Measurements from ENCODE around the gene MYL3. TPM values are rescaled to one million over a fixed set of nuclear protein-coding genes. Genes with fewer than 3 reads are reported as not detected.
A peak's percentile ranks its signal among the peaks of the same experiment; 100 is the strongest.

Gene MYL3
- total and polyA plus RNA-seq, 4 donors: 2.2 to 5.8 (median 2.3) TPM

DNA sequence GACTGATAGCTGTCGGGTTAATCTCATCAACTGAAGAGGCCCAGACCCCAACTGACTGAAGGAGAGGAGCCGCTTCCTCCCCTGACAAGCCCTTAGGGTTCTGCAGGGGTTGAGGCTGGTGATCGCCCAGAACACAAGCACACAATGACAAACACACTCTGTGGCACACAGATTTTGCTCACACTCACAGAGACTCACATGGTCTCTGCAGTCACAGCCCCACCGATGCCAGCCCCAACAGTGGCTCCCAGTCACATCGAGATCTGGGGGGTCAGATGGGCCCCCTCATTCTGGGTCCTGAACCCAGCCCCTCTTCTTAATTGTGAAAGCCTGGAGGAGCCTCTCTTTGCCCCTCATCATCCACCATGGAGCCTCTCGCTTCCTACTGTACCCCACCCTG lies 31.0 kb upstream of the MYL3 start:
- H3K27me3 ChIP-seq (ENCODE audit: control insufficient read depth, insufficient read depth, low read length): peaks cover 9% of the 10 kb centered on the region
- no peak overlapping the region for H3K27ac ChIP-seq (ENCODE audit: low read depth, low read length)
- no peaks in the 10 kb centered on the region for H3K36me3 ChIP-seq (ENCODE audit: control insufficient read depth, insufficient read depth, low read length)
- H3K9me3 ChIP-seq (ENCODE audit: control insufficient read depth, insufficient read depth, low read length): no peaks in the 10 kb centered on the region
- 93% methylated on average over 6 of the region's 6 CpGs for WGBS (ENCODE audit: insufficient coverage)
- H3K4me1 ChIP-seq (ENCODE audit: control insufficient read depth, insufficient read depth, low read length): peaks cover 41% of the 10 kb centered on the region
- DNase-seq (ENCODE audit: low read depth in 4 of 6, low spot score in 6 of 6): no peak
- H3K4me3 ChIP-seq (ENCODE audit: low read depth, low read length): no peak overlapping the region

- DNase-seq (ENCODE audit: low read depth in 4 of 6, low spot score in 6 of 6): no peak
- Histone ChIP-seq H3K4me1 (ENCODE audit: control insufficient read depth, insufficient read depth, low read length) (peaks cover 39% of the 10 kb centered on the region), H3K36me3 (ENCODE audit: control insufficient read depth, insufficient read depth, low read length) (no peaks in the 10 kb centered on the region), H3K27ac (ENCODE audit: low read depth, low read length) (no peak overlapping the region), H3K9me3 (ENCODE audit: control insufficient read depth, insufficient read depth, low read length) (no peaks in the 10 kb centered on the region), H3K27me3 (ENCODE audit: control insufficient read depth, insufficient read depth, low read length) (peaks cover 9% of the 10 kb centered on the region), H3K4me3 (ENCODE audit: low read depth, low read length) (no peak overlapping the region)
- 87% methylated on average over 9 of the region's 9 CpGs for whole genome bisulfite sequencing (ENCODE audit: insufficient coverage)
Measured at GRCh38 chr3:46893763-46894162, 30.5 kb upstream of the MYL3 start.

- Histone ChIP-seq H3K36me3 (ENCODE audit: control insufficient read depth, insufficient read depth, low read length) (no peaks in the 10 kb centered on the region), H3K27ac (ENCODE audit: low read depth, low read length) (no peak overlapping the region), H3K4me3 (ENCODE audit: low read depth, low read length) (no peak overlapping the region), H3K27me3 (ENCODE audit: control insufficient read depth, insufficient read depth, low read length) (peaks cover 6% of the 10 kb centered on the region), H3K4me1 (ENCODE audit: control insufficient read depth, insufficient read depth, low read length) (peaks cover 37% of the 10 kb centered on the region), H3K9me3 (ENCODE audit: control insufficient read depth, insufficient read depth, low read length) (no peaks in the 10 kb centered on the region)
- WGBS (ENCODE audit: insufficient coverage): 90% methylated on average over 2 of the region's 6 CpGs
- DNase-seq (ENCODE audit: low read depth in 4 of 6, low spot score in 6 of 6): peak in 1 of 6 donors; percentile 26
Measured at GRCh38 chr3:46893146-46893748, 30.0 kb upstream of the MYL3 start.

GRCh38 chr3:46892285-46893145 lies 29.3 kb upstream of the MYL3 start:
- H3K27ac ChIP-seq (ENCODE audit: low read depth, low read length): no peak overlapping the region
- whole genome bisulfite sequencing (ENCODE audit: insufficient coverage): 3% methylated on average over 54 of the region's 58 CpGs

GRCh38 chr3:46891132-46891531 lies 27.9 kb upstream of the MYL3 start:
- no peak for DNase-seq (ENCODE audit: low read depth in 4 of 6, low spot score in 6 of 6)
- Histone ChIP-seq H3K27me3 (ENCODE audit: control insufficient read depth, insufficient read depth, low read length) (no peaks in the 10 kb centered on the region), H3K4me1 (ENCODE audit: control insufficient read depth, insufficient read depth, low read length) (peaks cover 32% of the 10 kb centered on the region), H3K36me3 (ENCODE audit: control insufficient read depth, insufficient read depth, low read length) (no peaks in the 10 kb centered on the region), H3K27ac (ENCODE audit: low read depth, low read length) (no peak overlapping the region), H3K4me3 (ENCODE audit: low read depth, low read length) (no peak overlapping the region), H3K9me3 (ENCODE audit: control insufficient read depth, insufficient read depth, low read length) (no peaks in the 10 kb centered on the region)
- WGBS (ENCODE audit: insufficient coverage): 100% methylated on average over 2 of the region's 3 CpGs

More at GRCh38 chr3:46892285-46893145, 29.3 kb upstream of the MYL3 start:
- Histone ChIP-seq H3K36me3 (ENCODE audit: control insufficient read depth, insufficient read depth, low read length) (no peaks in the 10 kb centered on the region), H3K9me3 (ENCODE audit: control insufficient read depth, insufficient read depth, low read length) (no peaks in the 10 kb centered on the region), H3K27me3 (ENCODE audit: control insufficient read depth, insufficient read depth, low read length) (no peaks in the 10 kb centered on the region), H3K4me3 (ENCODE audit: low read depth, low read length) (peak overlapping the region; percentile 40), H3K4me1 (ENCODE audit: control insufficient read depth, insufficient read depth, low read length) (peaks cover 32% of the 10 kb centered on the region)
- DNase-seq (ENCODE audit: low read depth in 4 of 6, low spot score in 6 of 6): peak; percentile 44 to 91 (median 62)

- peaks cover 4% of the 10 kb centered on the region for H3K27me3 ChIP-seq (ENCODE audit: control insufficient read depth, insufficient read depth, low read length)
- H3K27ac ChIP-seq (ENCODE audit: low read depth, low read length): no peak overlapping the region
- DNase-seq (ENCODE audit: low read depth in 4 of 6, low spot score in 6 of 6): no peak
- 83% methylated on average over 1 of the region's 1 CpG for WGBS (ENCODE audit: insufficient coverage)
- no peaks in the 10 kb centered on the region for H3K36me3 ChIP-seq (ENCODE audit: control insufficient read depth, insufficient read depth, low read length)
- peaks cover 32% of the 10 kb centered on the region for H3K4me1 ChIP-seq (ENCODE audit: control insufficient read depth, insufficient read depth, low read length)
- no peaks in the 10 kb centered on the region for H3K9me3 ChIP-seq (ENCODE audit: control insufficient read depth, insufficient read depth, low read length)
- no peak overlapping the region for H3K4me3 ChIP-seq (ENCODE audit: low read depth, low read length)
Measured at GRCh38 chr3:46890132-46890531, 26.9 kb upstream of the MYL3 start.

DNA sequence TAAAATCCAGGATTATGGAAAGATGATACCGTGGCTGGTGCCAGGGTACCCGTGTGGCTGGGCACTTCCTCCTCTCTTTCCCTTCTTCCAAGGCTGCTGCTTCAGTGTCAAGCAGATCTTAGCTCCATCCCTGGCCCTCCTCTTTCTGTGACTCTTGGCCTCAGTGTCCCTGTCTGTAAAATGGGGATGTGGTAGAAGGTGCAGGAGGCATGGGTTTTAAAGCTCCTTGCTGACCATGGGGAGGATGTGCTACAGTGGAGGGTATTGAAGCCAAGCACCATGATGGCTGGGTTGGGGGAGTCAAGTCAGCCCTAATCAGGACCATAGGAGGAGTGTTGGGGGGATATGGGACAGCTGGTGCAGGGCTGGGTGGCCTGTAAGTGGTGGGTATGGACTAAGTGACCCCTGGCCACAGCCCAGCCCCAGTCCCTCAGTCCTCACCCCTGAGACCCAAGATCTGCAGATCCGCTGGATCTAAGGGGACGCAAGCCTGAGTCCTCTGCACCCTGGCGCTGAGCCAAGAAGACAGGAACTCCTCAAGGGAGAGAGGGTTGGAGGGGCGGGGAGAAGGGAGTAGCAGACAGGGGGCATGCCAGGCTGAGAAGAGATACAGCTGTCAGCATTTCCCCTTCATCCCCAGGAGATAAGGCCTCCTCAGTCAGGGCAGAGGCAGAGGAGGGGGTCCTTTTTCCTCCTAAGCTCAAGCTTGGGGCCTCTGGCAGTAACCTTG lies 26.3 kb upstream of the MYL3 start:
- DNase-seq (ENCODE audit: low read depth in 4 of 6, low spot score in 6 of 6): no peak
- H3K4me3 ChIP-seq (ENCODE audit: low read depth, low read length): no peak overlapping the region
- H3K36me3 ChIP-seq (ENCODE audit: control insufficient read depth, insufficient read depth, low read length): no peaks in the 10 kb centered on the region
- H3K27ac ChIP-seq (ENCODE audit: low read depth, low read length): no peak overlapping the region
- no peaks in the 10 kb centered on the region for H3K9me3 ChIP-seq (ENCODE audit: control insufficient read depth, insufficient read depth, low read length)
- WGBS (ENCODE audit: insufficient coverage): 94% methylated on average over 3 of the region's 6 CpGs
- H3K4me1 ChIP-seq (ENCODE audit: control insufficient read depth, insufficient read depth, low read length): peaks cover 32% of the 10 kb centered on the region
- peaks cover 10% of the 10 kb centered on the region for H3K27me3 ChIP-seq (ENCODE audit: control insufficient read depth, insufficient read depth, low read length)

DNA sequence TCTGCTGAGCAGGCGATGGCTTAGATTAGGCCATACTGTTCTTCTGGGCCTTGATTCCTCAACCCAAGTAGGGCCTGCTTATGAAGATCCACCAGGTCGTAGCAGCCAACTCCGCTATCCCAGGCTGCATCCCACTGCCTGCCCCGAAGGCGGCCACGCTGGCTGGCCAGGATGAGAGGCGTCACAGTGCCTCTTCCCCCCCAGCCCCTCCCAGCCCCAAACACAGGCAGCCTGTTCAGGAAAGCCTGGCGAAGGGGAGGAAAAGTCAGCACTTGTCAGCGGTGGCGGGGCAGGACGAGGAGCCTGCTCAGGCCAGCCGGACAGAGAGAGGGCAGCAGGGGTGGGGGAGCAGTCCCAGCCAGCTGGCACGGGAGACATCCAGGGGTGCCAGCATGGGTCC lies 25.5 kb upstream of the MYL3 start:
- H3K27me3 ChIP-seq (ENCODE audit: control insufficient read depth, insufficient read depth, low read length): peaks cover 17% of the 10 kb centered on the region
- peaks cover 35% of the 10 kb centered on the region for H3K4me1 ChIP-seq (ENCODE audit: control insufficient read depth, insufficient read depth, low read length)
- WGBS (ENCODE audit: insufficient coverage): 64% methylated on average over 9 of the region's 13 CpGs

GRCh38 chr3:46887980-46888494 lies 24.8 kb upstream of the MYL3 start:
- H3K27ac ChIP-seq (ENCODE audit: low read depth, low read length): no peak overlapping the region
- peaks cover 32% of the 10 kb centered on the region for H3K4me1 ChIP-seq (ENCODE audit: control insufficient read depth, insufficient read depth, low read length)
- no peaks in the 10 kb centered on the region for H3K36me3 ChIP-seq (ENCODE audit: control insufficient read depth, insufficient read depth, low read length)
- peaks cover 21% of the 10 kb centered on the region for H3K27me3 ChIP-seq (ENCODE audit: control insufficient read depth, insufficient read depth, low read length)
- H3K4me3 ChIP-seq (ENCODE audit: low read depth, low read length): no peak overlapping the region
- 63% methylated on average over 2 of the region's 7 CpGs for WGBS (ENCODE audit: insufficient coverage)
- H3K9me3 ChIP-seq (ENCODE audit: control insufficient read depth, insufficient read depth, low read length): no peaks in the 10 kb centered on the region
- no peak for DNase-seq (ENCODE audit: low read depth in 4 of 6, low spot score in 6 of 6)

More for the DNA sequence above, 25.5 kb upstream of the MYL3 start:
- DNase-seq (ENCODE audit: low read depth in 4 of 6, low spot score in 6 of 6): no peak
- Histone ChIP-seq H3K9me3 (ENCODE audit: control insufficient read depth, insufficient read depth, low read length) (no peaks in the 10 kb centered on the region), H3K36me3 (ENCODE audit: control insufficient read depth, insufficient read depth, low read length) (no peaks in the 10 kb centered on the region), H3K27ac (ENCODE audit: low read depth, low read length) (no peak overlapping the region), H3K4me3 (ENCODE audit: low read depth, low read length) (no peak overlapping the region)
